Colonic mucosa (tissue), 4 donors: ENCODE data around the gene TFAM. TPM values are rescaled to one million over a fixed set of nuclear protein-coding genes. Genes with fewer than 3 reads are reported as not detected.
"Not testable (repeated sequence)": the region's sequence is repeated elsewhere in the genome, so short reads cannot be mapped to it uniquely, and the experiment has no call there.

Experiments
- DNase-seq: peaks from one replicate; pipeline ENCODE4 v3.0.0-alpha.2; 2020
- H3K27ac ChIP-seq: fragments of 200-600 bp; one replicate; pipeline ENCODE4 v1.8.0; 2021
- H3K27me3 ChIP-seq: fragments of 200-600 bp; one replicate; pipeline ENCODE4 v1.8.0; 2021
- H3K36me3 ChIP-seq: fragments of 200-600 bp; one replicate; pipeline ENCODE4 v1.8.0; 2021
- H3K4me1 ChIP-seq: fragments of 200-600 bp; one replicate; pipeline ENCODE4 v1.8.0; 2021; ENCODE audit warnings: mild to moderate bottlenecking
- H3K4me3 ChIP-seq: fragments of 200-600 bp; one replicate; pipeline ENCODE4 v1.8.0; 2021
- H3K9ac ChIP-seq, 2 donors: one replicate each; pipeline ENCODE4 v1.7.0; 2013; ENCODE audit warnings: control low read depth in 2 of 2, low read depth in 2 of 2, low read length in 2 of 2
- H3K9me3 ChIP-seq: fragments of 200-600 bp; one replicate; pipeline ENCODE4 v1.8.0; 2021
- intact Hi-C: fragments of 100-400 bp; cut with DNase I; formaldehyde crosslinking; loops from one replicate; pipeline ENCODE4 v1.14.1; 2022
- total RNA-seq, 2 donors: library from RNA; stranded (reverse); fragmentation: NEBNext Ultra II Directional in 1 of 2; extraction: Animal tissue kit (Norgen Biotek cat#: 25700) in 1 of 2; gene quantifications; one replicate each; pipeline ENCODE4 v1.2.1, GENCODE V29; 2021
- TF ChIP-seq, protein P1 (sequence below): fragments of 200-600 bp; IDR thresholded peaks from one replicate; pipeline ENCODE4 v1.8.0; 2022; ENCODE audit warnings: antibody characterized with exemption, mild to moderate bottlenecking
- donor health status: healthy.
- donor health status: DM: no; HTN: no; CAD: no.
- donor health status: DM: no; HTN: no; CAD: no.

Gene TFAM
- total RNA-seq, 2 donors from 2014 or later, result 52.6 to 63.1 TPM

DNA sequence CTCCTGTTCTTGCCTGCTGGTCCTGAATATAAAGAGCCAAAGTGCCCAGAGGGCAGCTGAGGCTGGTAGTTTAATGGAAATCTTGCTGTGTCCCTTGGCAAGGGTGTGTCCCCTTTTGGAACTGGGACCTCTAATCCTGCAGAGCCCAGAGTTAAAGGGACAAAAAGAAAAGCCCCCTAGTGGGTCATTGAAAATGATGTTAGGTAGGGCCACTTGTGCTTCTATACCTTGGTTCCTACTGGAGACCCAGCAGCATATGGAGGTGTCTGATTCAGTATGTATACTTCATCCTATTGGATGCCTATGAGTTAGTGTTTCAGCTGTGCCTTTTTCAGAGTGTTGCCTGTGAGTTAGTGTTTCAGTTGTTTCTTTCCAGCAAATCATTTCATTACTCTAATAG is 30.5 kb downstream of the TFAM start:
- Histone ChIP-seq H3K4me1 (no peaks in the 10 kb centered on the region), H3K27ac (no peak overlapping the region), H3K9ac (no peak overlapping the region), H3K27me3 (no peaks in the 10 kb centered on the region), H3K36me3 (no peaks in the 10 kb centered on the region), H3K4me3 (no peak overlapping the region), H3K9me3 (no peaks in the 10 kb centered on the region)
- intact Hi-C loops, result no loop called here
- TF ChIP-seq, protein P1, sequence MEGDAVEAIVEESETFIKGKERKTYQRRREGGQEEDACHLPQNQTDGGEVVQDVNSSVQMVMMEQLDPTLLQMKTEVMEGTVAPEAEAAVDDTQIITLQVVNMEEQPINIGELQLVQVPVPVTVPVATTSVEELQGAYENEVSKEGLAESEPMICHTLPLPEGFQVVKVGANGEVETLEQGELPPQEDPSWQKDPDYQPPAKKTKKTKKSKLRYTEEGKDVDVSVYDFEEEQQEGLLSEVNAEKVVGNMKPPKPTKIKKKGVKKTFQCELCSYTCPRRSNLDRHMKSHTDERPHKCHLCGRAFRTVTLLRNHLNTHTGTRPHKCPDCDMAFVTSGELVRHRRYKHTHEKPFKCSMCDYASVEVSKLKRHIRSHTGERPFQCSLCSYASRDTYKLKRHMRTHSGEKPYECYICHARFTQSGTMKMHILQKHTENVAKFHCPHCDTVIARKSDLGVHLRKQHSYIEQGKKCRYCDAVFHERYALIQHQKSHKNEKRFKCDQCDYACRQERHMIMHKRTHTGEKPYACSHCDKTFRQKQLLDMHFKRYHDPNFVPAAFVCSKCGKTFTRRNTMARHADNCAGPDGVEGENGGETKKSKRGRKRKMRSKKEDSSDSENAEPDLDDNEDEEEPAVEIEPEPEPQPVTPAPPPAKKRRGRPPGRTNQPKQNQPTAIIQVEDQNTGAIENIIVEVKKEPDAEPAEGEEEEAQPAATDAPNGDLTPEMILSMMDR, result no peak
- DNase-seq, result no peak

DNA sequence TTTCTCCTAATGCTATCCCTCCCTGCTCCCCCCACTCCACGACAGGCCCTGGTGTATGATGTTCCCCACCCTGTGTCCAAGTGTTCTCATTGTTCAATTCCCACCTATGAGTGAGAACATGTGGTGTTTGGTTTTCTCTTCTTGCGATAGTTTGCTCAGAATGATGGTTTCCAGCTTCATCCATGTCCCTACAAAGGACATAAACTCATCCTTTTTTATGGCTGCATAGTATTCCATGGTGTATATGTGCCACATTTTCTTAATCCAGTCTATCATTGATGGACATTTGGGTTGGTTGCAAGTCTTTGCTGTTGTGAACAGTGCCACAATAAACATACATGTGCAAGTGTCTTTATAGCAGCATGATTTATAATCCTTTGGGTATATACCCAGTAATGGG is 32.7 kb downstream of the TFAM start:
- H3K9ac ChIP-seq, H3K4me1 ChIP-seq, H3K36me3 ChIP-seq, H3K4me3 ChIP-seq, DNase-seq, intact Hi-C loops, H3K9me3 ChIP-seq, H3K27me3 ChIP-seq, H3K27ac ChIP-seq: not testable (repeated sequence)

DNA sequence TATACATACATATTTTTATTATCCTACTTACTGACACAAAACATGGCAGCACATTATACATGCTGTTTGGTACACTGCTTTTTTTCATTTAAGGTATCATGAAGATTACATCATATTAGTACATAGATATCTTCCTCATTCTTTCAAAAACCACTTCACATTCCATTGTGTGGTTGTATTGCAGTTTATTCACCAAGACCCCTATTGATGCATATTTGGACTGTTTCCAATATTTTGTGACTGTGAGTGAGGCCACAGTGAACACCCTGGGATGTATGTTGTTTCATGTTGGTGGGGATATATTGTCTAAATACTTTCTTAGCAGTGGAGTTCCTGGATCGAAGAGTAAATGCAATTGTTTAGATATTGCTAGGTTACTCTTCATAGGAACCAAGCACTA is 39.0 kb downstream of the TFAM start:
- no peak overlapping the region for H3K4me3 ChIP-seq
- TF ChIP-seq, protein P1, result no peak
- H3K36me3 ChIP-seq, result no peaks in the 10 kb centered on the region
- DNase-seq, result no peak
- H3K9ac ChIP-seq, result no peak overlapping the region
- no peak overlapping the region for H3K27ac ChIP-seq
- H3K27me3 ChIP-seq, result no peaks in the 10 kb centered on the region
- intact Hi-C loops, result no loop called here
- H3K9me3 ChIP-seq, result no peaks in the 10 kb centered on the region
- H3K4me1 ChIP-seq, result no peaks in the 10 kb centered on the region

DNA sequence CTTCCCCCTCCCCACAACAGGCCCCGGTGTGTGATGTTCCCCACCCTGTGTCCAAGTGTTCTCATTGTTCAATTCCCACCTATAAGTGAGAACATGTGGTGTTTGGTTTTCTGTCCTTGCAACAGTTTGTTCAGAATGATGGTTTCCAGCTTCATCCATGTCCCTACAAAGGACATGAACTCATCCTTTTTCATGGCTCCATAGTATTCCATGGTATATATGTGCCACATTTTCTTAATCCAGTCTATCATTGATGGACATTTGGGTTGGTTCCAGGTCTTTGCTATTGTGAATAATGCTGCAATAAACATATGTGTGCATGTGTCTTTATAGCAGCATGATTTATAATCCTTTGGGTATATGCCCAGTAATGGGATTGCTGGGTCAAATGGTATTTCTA is 43.2 kb downstream of the TFAM start:
- H3K4me3 ChIP-seq, H3K27ac ChIP-seq, H3K27me3 ChIP-seq, H3K4me1 ChIP-seq, H3K36me3 ChIP-seq, intact Hi-C loops, H3K9ac ChIP-seq, H3K9me3 ChIP-seq, DNase-seq: not testable (repeated sequence)

DNA sequence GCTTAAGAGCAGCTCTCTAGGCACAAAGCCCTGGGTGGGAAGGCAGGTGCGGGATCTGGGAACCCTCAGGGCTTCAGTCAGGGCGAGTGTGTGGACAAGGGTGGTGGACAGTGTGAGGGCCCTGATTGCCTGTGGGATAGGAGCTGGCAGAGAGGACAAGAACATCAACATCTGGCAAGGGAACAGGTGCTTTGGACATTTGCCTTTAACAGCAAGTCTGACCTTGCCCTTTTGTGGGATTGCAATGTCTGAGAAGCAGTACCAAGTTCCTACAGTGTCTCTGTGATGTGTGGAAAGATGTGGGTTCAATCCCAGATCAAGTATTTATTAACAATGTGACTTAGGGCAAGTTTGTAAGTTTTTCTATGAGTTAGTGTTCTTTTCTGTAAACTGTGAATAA is 46.7 kb downstream of the TFAM start:
- intact Hi-C loops, result no loop called here
- TF ChIP-seq, protein P1, result no peak
- Histone ChIP-seq H3K4me1 (no peaks in the 10 kb centered on the region), H3K9ac (no peak overlapping the region), H3K4me3 (no peak overlapping the region), H3K36me3 (no peaks in the 10 kb centered on the region), H3K27me3 (no peaks in the 10 kb centered on the region), H3K27ac (no peak overlapping the region), H3K9me3 (no peaks in the 10 kb centered on the region)
- DNase-seq, result no peak

DNA sequence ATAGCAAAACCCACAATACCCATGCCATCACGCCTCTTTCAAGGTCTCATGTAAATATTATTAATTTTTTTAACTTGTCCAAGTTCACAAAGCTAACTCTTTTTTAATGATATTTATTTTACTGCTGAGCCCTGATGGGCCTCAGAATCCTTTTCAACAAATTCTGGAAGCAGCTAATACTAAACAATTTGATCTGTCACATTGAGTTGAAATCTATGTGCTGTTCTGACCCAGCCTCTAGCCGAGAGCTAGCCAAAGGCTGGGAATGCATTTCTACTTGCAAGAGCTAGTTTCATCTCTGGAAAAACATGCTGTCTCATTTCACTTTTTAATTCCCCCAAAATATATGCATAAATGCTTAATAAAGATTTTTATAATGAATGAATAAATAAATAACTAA is 47.9 kb downstream of the TFAM start:
- TF ChIP-seq, protein P1, result no peak
- Histone ChIP-seq H3K27me3 (no peaks in the 10 kb centered on the region), H3K36me3 (no peaks in the 10 kb centered on the region), H3K9ac (no peak overlapping the region), H3K4me3 (no peak overlapping the region), H3K27ac (no peak overlapping the region), H3K4me1 (no peaks in the 10 kb centered on the region), H3K9me3 (no peaks in the 10 kb centered on the region)
- DNase-seq, result no peak
- intact Hi-C loops, result no loop called here

DNA sequence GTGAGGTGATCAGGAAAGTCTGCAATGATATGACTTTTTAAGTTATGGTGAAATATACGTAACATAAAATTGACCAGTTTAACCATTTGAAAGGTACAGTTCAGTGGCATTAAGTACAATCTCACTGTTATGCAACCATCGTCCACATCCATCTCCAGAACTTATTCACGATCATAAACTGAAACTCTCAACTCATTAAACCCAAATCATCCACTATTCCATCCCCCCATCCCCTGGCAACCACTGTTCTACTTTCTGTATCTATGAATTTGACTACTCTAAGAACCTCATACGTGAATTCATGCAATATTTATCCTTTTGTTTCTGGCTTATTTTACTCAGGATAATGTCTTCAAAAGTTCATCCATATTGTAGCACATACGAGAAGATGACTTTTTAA is 48.4 kb downstream of the TFAM start:
- Histone ChIP-seq H3K9ac (no peak overlapping the region), H3K9me3 (no peaks in the 10 kb centered on the region), H3K27ac (no peak overlapping the region), H3K36me3 (no peaks in the 10 kb centered on the region), H3K4me1 (no peaks in the 10 kb centered on the region), H3K4me3 (no peak overlapping the region), H3K27me3 (no peaks in the 10 kb centered on the region)
- TF ChIP-seq, protein P1, result no peak
- intact Hi-C loops, result no loop called here
- DNase-seq, result no peak
